HepG2 (cell line): ENCODE results near the gene OR2T27. TPM values are rescaled to one million over a fixed set of nuclear protein-coding genes. Genes with fewer than 3 reads are reported as not detected.

ENCODE experiments used
- AGO1 ChIP-seq: fragments of 200-400 bp; formaldehyde crosslinking; IDR thresholded peaks from 2 replicates; pipeline ENCODE4 v1.6.1; 2017; ENCODE audit warnings: mild to moderate bottlenecking, low read depth, low read length, moderate library complexity; ENCODE audit not compliant: poor library complexity, severe bottlenecking
- EP300 ChIP-seq, 3 experiments: sonication (generic) in 1 of 3; formaldehyde crosslinking in 1 of 3; IDR thresholded peaks; 2 replicates each; pipeline versions ENCODE4 v1.5.1 to v1.6.1; 2011 to 2020; ENCODE audit warnings: low read depth in 2 of 3, low read length in 2 of 3, borderline replicate concordance in 1 of 3, improper control_type of control experiment in 1 of 3, mild to moderate bottlenecking in 1 of 3, missing genetic modification reagents in 1 of 3, moderate library complexity in 1 of 3
- HDAC1 ChIP-seq: sonication (generic); formaldehyde crosslinking; IDR thresholded peaks from 2 replicates; pipeline ENCODE4 v1.5.1; 2020; ENCODE audit warnings: mild to moderate bottlenecking, missing genetic modification reagents
- MEIS2 ChIP-seq: sonication (generic); formaldehyde crosslinking; IDR thresholded peaks from 2 replicates; pipeline ENCODE4 v1.9.0; 2021; ENCODE audit warnings: mild to moderate bottlenecking, missing genetic modification reagents
- ONECUT2 ChIP-seq: sonication (generic); formaldehyde crosslinking; IDR thresholded peaks from 2 replicates; pipeline ENCODE4 v1.4.0; 2020; ENCODE audit warnings: missing genetic modification reagents
- ZHX2 ChIP-seq, 2 experiments: sonication (generic) in 1 of 2; formaldehyde crosslinking in 1 of 2; IDR thresholded peaks; 2 replicates each; pipeline versions ENCODE4 v1.6.1 to v1.9.0; 2014 to 2022; ENCODE audit warnings: antibody characterized with exemption in 1 of 2, borderline replicate concordance in 1 of 2, inconsistent platforms in 1 of 2, low read depth in 1 of 2, missing genetic modification reagents in 1 of 2
- ZNF136 ChIP-seq: sonication (generic); formaldehyde crosslinking; IDR thresholded peaks from 2 replicates; pipeline ENCODE4 v1.8.1; 2022; ENCODE audit warnings: low read depth, mild to moderate bottlenecking, moderate library complexity, missing genetic modification reagents
- ZNF20 ChIP-seq: sonication (generic); formaldehyde crosslinking; IDR thresholded peaks from 2 replicates; pipeline ENCODE4 v1.4.0; 2020; ENCODE audit warnings: mild to moderate bottlenecking, moderate library complexity, missing genetic modification reagents
- ZNF720 ChIP-seq: sonication (generic); formaldehyde crosslinking; IDR thresholded peaks from 2 replicates; pipeline ENCODE4 v1.4.0; 2020; ENCODE audit warnings: missing genetic modification reagents
- polyA plus RNA-seq, 8 experiments: library from polyadenylated mRNA; depleted of rRNA in 3 of 8; stranded (reverse) in 7 of 8; unstranded in 1 of 8; fragments of >200 nt; fragmentation: Illumina TruSeq in 4 of 8; extraction: Trizol in 4 of 8; gene quantifications; 2 replicates each; pipeline versions ENCODE4 v1.2.1 to v1.2.3, GENCODE V29; 2011 to 2016; ENCODE audit warnings: low read depth in 4 of 8, missing spikeins in 1 of 8, mixed read lengths in 1 of 8; ENCODE audit not compliant: insufficient read depth in 1 of 8
- total RNA-seq, 5 experiments: library from RNA; depleted of rRNA; stranded (reverse); fragments of >200 nt; fragmentation: Illumina TruSeq; extraction: Trizol; gene quantifications; 2 replicates each; pipeline ENCODE4 v1.2.3, GENCODE V29; 2016; ENCODE audit warnings: low read depth in 1 of 5

OR2T27 gene
- total and polyA plus RNA-seq, 2 of the 13 experiments (the other 11 are each of a cell fraction or from before 2014, with no cell fraction given): not detected

GRCh38 chr1:248704606-248705005 is 49.3 kb upstream of the OR2T27 start (continued):
- TF ChIP-seq ZHX2 (IDR thresholded peaks at IDR 0.05; ENCODE audit: low read depth) (no peak), ZHX2 (CRISPR knock-in tag; IDR thresholded peaks at IDR 0.05; ENCODE audit: borderline replicate concordance) (no peak), AGO1 (no peak), ONECUT2 (CRISPR knock-in tag) (no peak), ZNF136 (CRISPR knock-in tag) (no peak), ZNF20 (CRISPR knock-in tag) (no peak), ZNF720 (no peak), MEIS2 (CRISPR knock-in tag) (no peak), HDAC1 (CRISPR knock-in tag) (no peak), EP300 (IDR thresholded peaks at IDR 0.05; ENCODE audit: low read depth in 2 of 2, low read length in 2 of 2) (no peak), EP300 (CRISPR knock-in tag; IDR thresholded peaks at IDR 0.05; ENCODE audit: borderline replicate concordance) (no peak)
- TF ChIP-seq, all 625 proteins: peak for 0
